Peyer's patch (tissue), 4 donors: ENCODE results near the gene GMPR2. TPM values are rescaled to one million over a fixed set of nuclear protein-coding genes. Genes with fewer than 3 reads are reported as not detected.

Experiments
- DNase-seq, 3 donors: peaks; one replicate each; pipeline ENCODE4 v3.0.0-alpha.2; 2017 to 2019
- H3K27ac ChIP-seq, 4 donors: fragments of 200-600 bp; sonication (generic); one replicate each; pipeline ENCODE4 v1.5.1; 2016 to 2019
- H3K27me3 ChIP-seq, 2 donors: fragments of 200-600 bp; sonication (generic); one replicate each; pipeline ENCODE4 v1.5.1; 2019
- H3K36me3 ChIP-seq, 3 donors: fragments of 200-600 bp; sonication (generic); one replicate each; pipeline ENCODE4 v1.5.1; 2016 to 2019
- H3K4me1 ChIP-seq, 4 donors: fragments of 200-600 bp; sonication (generic); one replicate each; pipeline ENCODE4 v1.5.1; 2016 to 2019
- H3K4me3 ChIP-seq, 4 donors: fragments of 200-600 bp; sonication (generic); 1 replicate in 3 of 4; 2 replicates in 1 of 4; pipeline ENCODE4 v1.5.1; 2016 to 2019; ENCODE audit warnings: mild to moderate bottlenecking in 1 of 4
- H3K9me3 ChIP-seq, 4 donors: fragments of 200-600 bp; sonication (generic); one replicate each; pipeline ENCODE4 v1.5.1; 2016 to 2019; ENCODE audit warnings: mild to moderate bottlenecking in 1 of 4
- CTCF ChIP-seq, 6 experiments: fragments of 450-650 bp in 4 of 6; fragments of 200-600 bp in 2 of 6; sonication (generic) in 1 of 6; IDR thresholded peaks; one replicate each; pipeline ENCODE4 v1.5.1; 2017 to 2019; ENCODE audit warnings: antibody characterized with exemption in 6 of 6, mild to moderate bottlenecking in 3 of 6, moderate library complexity in 1 of 6
- POLR2A ChIP-seq, 2 donors: fragments of 450-650 bp; IDR thresholded peaks; one replicate each; pipeline ENCODE4 v1.5.1; 2017; ENCODE audit warnings: antibody characterized with exemption in 2 of 2, mild to moderate bottlenecking in 2 of 2, moderate library complexity in 2 of 2
- total RNA-seq, 4 donors: library from RNA; depleted of rRNA; stranded (reverse); fragments of >200 nt; gene quantifications; one replicate each; pipeline ENCODE4 v1.1.0, GENCODE V29; 2016

Gene GMPR2
- total RNA-seq, 4 donors from 2014 or later, result 52.7 to 59.4 (median 55.3) TPM

- DNase-seq, result peak in 1 of 3 donors; percentile 25
- Histone ChIP-seq H3K27me3 (no peaks in the 10 kb centered on the region), H3K27ac (no peak overlapping the region), H3K4me1 (no peaks in the 10 kb centered on the region), H3K9me3 (no peaks in the 10 kb centered on the region), H3K4me3 (no peak overlapping the region), H3K36me3 (peaks cover 0 to 4% (median 0%) of the 10 kb centered on the region in 3 donors)
- no peak for TF ChIP-seq CTCF (IDR thresholded peaks at IDR 0.05)
- no peak for TF ChIP-seq POLR2A (IDR thresholded peaks at IDR 0.05)
Observed at GRCh38 chr14:24252289-24253124, 19.8 kb downstream of the GMPR2 start.

- H3K9me3 ChIP-seq, result no peaks in the 10 kb centered on the region
- no peak for DNase-seq
- no peaks in the 10 kb centered on the region for H3K4me1 ChIP-seq
- peaks cover 0 to 9% (median 0%) of the 10 kb centered on the region in 3 donors for H3K36me3 ChIP-seq
- no peak overlapping the region for H3K27ac ChIP-seq
- no peaks in the 10 kb centered on the region for H3K27me3 ChIP-seq
- TF ChIP-seq POLR2A (IDR thresholded peaks at IDR 0.05), result no peak
- no peak for TF ChIP-seq CTCF (IDR thresholded peaks at IDR 0.05)
- H3K4me3 ChIP-seq, result no peak overlapping the region
Observed at GRCh38 chr14:24253936-24254335, 21.2 kb downstream of the GMPR2 start.

GRCh38 chr14:24254630-24255392 lies 22.1 kb downstream of the GMPR2 start:
- Histone ChIP-seq H3K27me3 (no peaks in the 10 kb centered on the region), H3K9me3 (no peaks in the 10 kb centered on the region), H3K4me1 (no peaks in the 10 kb centered on the region), H3K4me3 (no peak overlapping the region), H3K36me3 (peaks cover 0 to 10% (median 0%) of the 10 kb centered on the region in 3 donors), H3K27ac (no peak overlapping the region)
- DNase-seq, result peak in 1 of 3 donors; percentile 40
- no peak for TF ChIP-seq POLR2A (IDR thresholded peaks at IDR 0.05)
- TF ChIP-seq CTCF (IDR thresholded peaks at IDR 0.05), result no peak

GRCh38 chr14:24255438-24255837 lies 22.7 kb downstream of the GMPR2 start:
- Histone ChIP-seq H3K27ac (no peak overlapping the region), H3K4me3 (no peak overlapping the region), H3K4me1 (no peaks in the 10 kb centered on the region), H3K27me3 (no peaks in the 10 kb centered on the region), H3K9me3 (no peaks in the 10 kb centered on the region), H3K36me3 (peaks cover 0 to 10% (median 0%) of the 10 kb centered on the region in 3 donors)
- DNase-seq, result no peak
- no peak for TF ChIP-seq POLR2A (IDR thresholded peaks at IDR 0.05)

GRCh38 chr14:24255931-24256711 lies 23.4 kb downstream of the GMPR2 start:
- Histone ChIP-seq H3K27me3 (no peaks in the 10 kb centered on the region), H3K36me3 (peaks cover 0 to 10% (median 0%) of the 10 kb centered on the region in 3 donors), H3K27ac (no peak overlapping the region), H3K4me3 (no peak overlapping the region), H3K9me3 (no peaks in the 10 kb centered on the region), H3K4me1 (no peaks in the 10 kb centered on the region)
- no peak for TF ChIP-seq CTCF (IDR thresholded peaks at IDR 0.05)
- TF ChIP-seq POLR2A (IDR thresholded peaks at IDR 0.05), result no peak
- DNase-seq, result peak in 1 of 3 donors; percentile 39
